Tibial artery (tissue), 4 donors: Measurements from ENCODE around the gene CYP3A7.

Source experiments
- DNase-seq, 2 donors: peaks; one replicate each; pipeline ENCODE4 v3.0.0-alpha.2; 2019
- H3K27ac ChIP-seq, 2 donors: fragments of 200-600 bp; sonication (generic) in 1 of 2; 1 replicate in 1 of 2; 2 replicates in 1 of 2; pipeline ENCODE4 v1.5.1; 2018 to 2019; ENCODE audit warnings: mild to moderate bottlenecking in 1 of 2
- H3K27me3 ChIP-seq, 2 donors: fragments of 200-600 bp; sonication (generic) in 1 of 2; one replicate each; pipeline versions ENCODE4 v1.5.1 to v1.6.0; 2016 to 2019
- H3K36me3 ChIP-seq, 3 donors: fragments of 200-600 bp; sonication (generic) in 2 of 3; one replicate each; pipeline ENCODE4 v1.5.1; 2016 to 2019; ENCODE audit warnings: mild to moderate bottlenecking in 2 of 3
- H3K4me1 ChIP-seq, 4 donors: fragments of 200-600 bp; sonication (generic) in 2 of 4; 1 replicate in 3 of 4; 2 replicates in 1 of 4; pipeline ENCODE4 v1.5.1; 2016 to 2019
- H3K4me3 ChIP-seq, 2 donors: fragments of 200-600 bp; sonication (generic) in 1 of 2; 1 replicate in 1 of 2; 2 replicates in 1 of 2; pipeline ENCODE4 v1.5.1; 2018 to 2019; ENCODE audit warnings: mild to moderate bottlenecking in 2 of 2
- H3K9me3 ChIP-seq, 3 donors: fragments of 200-600 bp; sonication (generic) in 1 of 3; one replicate each; pipeline ENCODE4 v1.5.1; 2016 to 2019
- intact Hi-C: fragments of 100-400 bp; cut with DNase I; formaldehyde crosslinking; loops from one replicate; pipeline ENCODE4 v1.15.0; 2023; ENCODE audit warnings: low total_unique reads
- TF ChIP-seq, protein P1 (sequence below), 2 experiments: fragments of 200-600 bp in 1 of 2; fragments of 450-650 bp in 1 of 2; IDR thresholded peaks; one replicate each; pipeline ENCODE4 v1.5.1; 2017 to 2019; ENCODE audit warnings: antibody characterized with exemption in 2 of 2, mild to moderate bottlenecking in 1 of 2, moderate library complexity in 1 of 2

Gene CYP3A7

DNA sequence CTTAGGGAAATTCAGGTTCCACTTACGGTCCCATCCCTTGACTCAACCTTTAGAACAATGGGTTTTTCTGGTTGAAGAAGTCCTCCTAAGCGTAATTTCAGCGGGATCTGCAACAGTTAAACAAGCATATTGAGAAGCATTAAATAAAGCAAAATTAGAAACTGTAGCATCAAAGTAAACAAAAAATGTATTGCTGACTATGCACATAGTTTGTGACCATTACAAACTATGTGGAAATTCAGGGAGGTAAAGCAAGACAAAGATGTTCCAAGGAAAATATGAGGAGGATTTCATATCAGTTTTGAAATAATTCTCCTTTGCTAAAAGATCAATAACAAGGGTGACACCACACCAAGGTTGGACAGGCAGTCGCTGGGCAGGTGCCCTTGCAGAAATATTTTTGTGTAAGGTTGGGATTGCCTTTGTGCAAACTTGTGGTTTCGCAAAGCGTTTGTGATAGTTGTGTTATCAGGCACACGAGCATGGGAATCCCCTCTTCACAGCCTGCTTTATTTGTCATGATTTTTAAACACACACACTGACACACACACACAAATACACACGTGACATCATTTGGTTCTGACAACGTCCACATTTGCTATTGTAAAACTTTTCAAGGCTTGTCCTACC lies 49.8 kb downstream of the CYP3A7 start:
- peaks cover 0 to 8% (median 0%) of the 10 kb centered on the region in 3 donors for H3K9me3 ChIP-seq
- H3K36me3 ChIP-seq, result peaks cover 0 to 5% (median 0%) of the 10 kb centered on the region in 3 donors
- intact Hi-C loops, result no loop called here
- H3K27me3 ChIP-seq, result no peaks in the 10 kb centered on the region
- TF ChIP-seq, protein P1, sequence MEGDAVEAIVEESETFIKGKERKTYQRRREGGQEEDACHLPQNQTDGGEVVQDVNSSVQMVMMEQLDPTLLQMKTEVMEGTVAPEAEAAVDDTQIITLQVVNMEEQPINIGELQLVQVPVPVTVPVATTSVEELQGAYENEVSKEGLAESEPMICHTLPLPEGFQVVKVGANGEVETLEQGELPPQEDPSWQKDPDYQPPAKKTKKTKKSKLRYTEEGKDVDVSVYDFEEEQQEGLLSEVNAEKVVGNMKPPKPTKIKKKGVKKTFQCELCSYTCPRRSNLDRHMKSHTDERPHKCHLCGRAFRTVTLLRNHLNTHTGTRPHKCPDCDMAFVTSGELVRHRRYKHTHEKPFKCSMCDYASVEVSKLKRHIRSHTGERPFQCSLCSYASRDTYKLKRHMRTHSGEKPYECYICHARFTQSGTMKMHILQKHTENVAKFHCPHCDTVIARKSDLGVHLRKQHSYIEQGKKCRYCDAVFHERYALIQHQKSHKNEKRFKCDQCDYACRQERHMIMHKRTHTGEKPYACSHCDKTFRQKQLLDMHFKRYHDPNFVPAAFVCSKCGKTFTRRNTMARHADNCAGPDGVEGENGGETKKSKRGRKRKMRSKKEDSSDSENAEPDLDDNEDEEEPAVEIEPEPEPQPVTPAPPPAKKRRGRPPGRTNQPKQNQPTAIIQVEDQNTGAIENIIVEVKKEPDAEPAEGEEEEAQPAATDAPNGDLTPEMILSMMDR (IDR thresholded peaks at IDR 0.05), result no peak
- DNase-seq, result no peak
- H3K27ac ChIP-seq, result no peak overlapping the region
- H3K4me1 ChIP-seq, result no peaks in the 10 kb centered on the region
- H3K4me3 ChIP-seq, result no peak overlapping the region

DNA sequence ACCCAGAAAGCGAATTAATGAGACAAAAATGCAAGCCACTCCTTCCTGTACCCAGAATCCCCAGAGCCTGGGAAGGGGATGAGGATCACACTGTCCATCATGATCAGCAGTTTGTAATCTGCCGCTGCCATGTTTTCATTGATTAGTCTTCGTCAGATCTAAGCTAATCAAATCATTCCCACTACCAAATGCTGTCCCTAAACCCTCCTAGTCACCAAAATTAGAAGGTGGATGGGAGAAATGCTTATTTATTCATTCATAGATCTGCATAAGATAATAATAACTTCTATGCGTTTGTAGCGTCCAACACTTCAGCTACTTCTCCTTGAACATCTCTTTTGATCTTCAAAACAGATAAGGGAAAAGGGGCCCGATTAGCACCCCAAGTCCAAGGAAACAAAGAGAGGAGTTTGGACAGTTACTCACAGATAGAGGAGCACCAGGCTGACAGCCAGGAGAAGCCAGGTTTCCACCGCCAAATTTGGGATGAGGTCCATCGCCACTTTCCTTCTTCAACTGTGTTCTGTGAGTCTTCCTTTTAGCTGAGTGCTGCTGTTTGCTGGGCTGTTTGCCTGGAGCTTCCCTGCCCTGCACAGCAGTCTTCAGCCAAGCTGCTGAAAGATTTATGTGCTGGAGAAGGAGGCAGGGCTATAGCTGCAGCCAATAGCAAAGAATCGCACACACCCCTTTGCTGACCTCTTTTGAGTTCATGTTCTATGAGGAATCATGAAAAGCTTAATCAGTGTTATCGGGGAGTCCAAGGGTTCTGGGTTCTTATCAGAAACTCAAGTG lies 55.4 kb downstream of the CYP3A7 start, which contains the start of gene CYP3A5:
Gene CYP3A5, minus strand, starts transcription at position 597 of the 792 bp plus-strand sequence. Its CDS starts 100 bp downstream, at position 497.
- Histone ChIP-seq H3K4me3 (no peak within 1 kb of the TSS), H3K27me3 (no peaks in the 10 kb centered on the region), H3K4me1 (no peaks in the 10 kb centered on the region), H3K36me3 (no peaks in the 10 kb centered on the region), H3K27ac (no peak within 1 kb of the TSS), H3K9me3 (peaks cover 0 to 8% (median 0%) of the 10 kb centered on the region in 3 donors)
- TF ChIP-seq, protein P1 (IDR thresholded peaks at IDR 0.05), result no peak
- intact Hi-C loops, result no loop called here
- no peak for DNase-seq

- Histone ChIP-seq H3K36me3 (no peaks in the 10 kb centered on the region), H3K4me3 (no peak overlapping the region), H3K27ac (no peak overlapping the region), H3K27me3 (no peaks in the 10 kb centered on the region), H3K9me3 (peaks cover 0 to 8% (median 0%) of the 10 kb centered on the region in 3 donors), H3K4me1 (no peaks in the 10 kb centered on the region)
- intact Hi-C loops, result no loop called here
- DNase-seq, result no peak
- TF ChIP-seq, protein P1 (IDR thresholded peaks at IDR 0.05), result no peak
These were observed 56.0 kb downstream of the CYP3A7 start for GRCh38 chr7:99679032-99679399.

- no peaks in the 10 kb centered on the region for H3K4me1 ChIP-seq
- no peaks in the 10 kb centered on the region for H3K27me3 ChIP-seq
- H3K4me3 ChIP-seq, result no peak overlapping the region
- no peak overlapping the region for H3K27ac ChIP-seq
- H3K36me3 ChIP-seq, result no peaks in the 10 kb centered on the region
- H3K9me3 ChIP-seq, result peaks cover 0 to 8% (median 0%) of the 10 kb centered on the region in 3 donors
- no peak for DNase-seq
- TF ChIP-seq, protein P1 (IDR thresholded peaks at IDR 0.05), result no peak
- intact Hi-C loops, result no loop called here
These were observed 57.3 kb downstream of the CYP3A7 start for GRCh38 chr7:99677648-99678045.

DNA sequence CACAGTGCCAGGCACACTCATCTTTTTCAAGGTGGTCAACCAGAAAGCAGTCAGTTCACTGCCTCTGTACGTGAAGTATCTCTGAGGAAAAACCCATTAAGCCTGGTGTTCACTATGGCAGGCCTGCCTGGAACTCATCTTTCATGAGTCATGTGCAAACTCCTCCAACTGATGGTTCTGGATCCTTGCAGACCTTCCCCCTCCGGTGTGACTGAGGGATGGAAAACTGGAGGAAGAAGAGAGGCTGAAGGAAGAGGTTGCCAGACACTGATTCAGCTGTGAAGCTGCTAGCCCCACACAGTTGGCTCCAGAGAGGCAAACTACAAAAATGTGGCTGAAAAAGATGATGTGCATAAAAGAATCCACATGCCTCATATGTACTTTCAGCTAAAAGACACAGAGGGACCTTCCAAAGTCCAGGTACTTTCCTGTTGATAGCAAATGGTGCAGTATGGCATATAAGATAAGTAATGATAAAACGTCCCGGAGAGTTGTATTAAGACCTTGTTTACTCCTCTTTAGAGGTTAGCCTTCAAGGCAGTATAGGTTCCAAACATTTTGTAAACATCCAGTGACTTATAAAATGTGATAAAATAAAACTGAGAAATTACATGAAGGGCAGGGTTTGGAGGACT lies 57.9 kb downstream of the CYP3A7 start:
- no peaks in the 10 kb centered on the region for H3K27me3 ChIP-seq
- TF ChIP-seq, protein P1 (IDR thresholded peaks at IDR 0.05), result no peak
- H3K4me1 ChIP-seq, result no peaks in the 10 kb centered on the region
- intact Hi-C loops, result no loop called here
- no peak overlapping the region for H3K27ac ChIP-seq
- peaks cover 0 to 4% (median 0%) of the 10 kb centered on the region in 3 donors for H3K9me3 ChIP-seq
- no peak overlapping the region for H3K4me3 ChIP-seq
- no peak for DNase-seq
- no peaks in the 10 kb centered on the region for H3K36me3 ChIP-seq
